Natural killer cell (primary cell): ENCODE data around the gene TRAPPC5. TPM values are rescaled to one million over a fixed set of nuclear protein-coding genes. Genes with fewer than 3 reads are reported as not detected.

ENCODE experiments used
- ATAC-seq, 3 donors: fragments of 150-1000 bp in 2 of 3; fragments of 200-7000 bp in 1 of 3; cut with Tn5 transposase; 1 replicate in 1 of 3; 2 replicates in 2 of 3; pipeline ENCODE4 v1.10.0; 2021; ENCODE audit warnings: mild to moderate bottlenecking in 2 of 3, moderate library complexity in 2 of 3
- DNase-seq, 2 donors: peaks; one replicate each; pipeline versions ENCODE4 v3.0.0 to v3.0.0-alpha.2; 2013 to 2021; ENCODE audit warnings: mixed read lengths in 1 of 2
- H3K27ac ChIP-seq: one replicate; pipeline ENCODE4 v1.5.1; 2013; ENCODE audit warnings: mild to moderate bottlenecking, low read length
- H3K27me3 ChIP-seq: one replicate; pipeline ENCODE4 v1.6.1; 2013; ENCODE audit warnings: low read length; ENCODE audit not compliant: control insufficient read depth, insufficient read depth
- H3K36me3 ChIP-seq: one replicate; pipeline ENCODE4 v1.6.1; 2013; ENCODE audit warnings: low read length; ENCODE audit not compliant: control insufficient read depth, insufficient read depth
- H3K4me1 ChIP-seq: one replicate; pipeline ENCODE4 v1.6.1; 2013; ENCODE audit warnings: low read length; ENCODE audit not compliant: control insufficient read depth, insufficient read depth
- H3K4me3 ChIP-seq: one replicate; pipeline ENCODE4 v1.5.1; 2013; ENCODE audit warnings: low read length
- H3K9me3 ChIP-seq: one replicate; pipeline ENCODE4 v1.6.1; 2013; ENCODE audit warnings: low read length; ENCODE audit not compliant: control insufficient read depth, insufficient read depth
- H3K27ac Mint-ChIP-seq, 2 donors: one replicate each; pipeline ENCODE4 v1.8.0; 2022; ENCODE audit warnings: mild to moderate bottlenecking in 2 of 2, mixed read lengths in 2 of 2, moderate library complexity in 1 of 2
- H3K27me3 Mint-ChIP-seq, 2 donors: one replicate each; pipeline ENCODE4 v1.8.0; 2022; ENCODE audit warnings: low read depth in 2 of 2, mixed read lengths in 2 of 2
- H3K36me3 Mint-ChIP-seq: one replicate; pipeline ENCODE4 v1.8.0; 2022; ENCODE audit warnings: mixed read lengths
- H3K4me1 Mint-ChIP-seq, 2 donors: one replicate each; pipeline ENCODE4 v1.8.0; 2022; ENCODE audit warnings: mixed read lengths in 2 of 2
- H3K4me3 Mint-ChIP-seq: one replicate; pipeline ENCODE4 v1.8.0; 2022; ENCODE audit warnings: mild to moderate bottlenecking, moderate library complexity, mixed read lengths
- H3K9me3 Mint-ChIP-seq, 2 donors: one replicate each; pipeline ENCODE4 v1.8.0; 2022; ENCODE audit warnings: mixed read lengths in 2 of 2
- CTCF ChIP-seq: fragments of 200-600 bp; IDR thresholded peaks from one replicate; pipeline ENCODE4 v1.8.0; 2022; ENCODE audit warnings: antibody characterized with exemption
- WGBS: methylation state at CpG from one replicate; pipeline ENCODE4 v1.1.7; 2013; ENCODE audit warnings: missing lambda C conversion rate; ENCODE audit not compliant: insufficient coverage; 5-methylcytosine and 5-hydroxymethylcytosine counted together
- intact Hi-C: fragments of 100-400 bp; cut with micrococcal nuclease; formaldehyde crosslinking; loops from one replicate; pipeline ENCODE4 v1.14.2; 2022
- total RNA-seq, 4 donors: library from RNA; stranded (reverse); fragments of 120-200 nt in 1 of 4; gene quantifications; one replicate each; pipeline versions ENCODE4 v1.2.3 to v1.2.4, GENCODE V29; 2013 to 2022

The TRAPPC5 gene
- total RNA-seq, 3 donors from 2014 or later (not counting 1 experiment from before 2014, with no cell fraction given): 53.8 to 58.8 (median 54.2) TPM

- peak in 1 of 2 donors; percentile 42 for DNase-seq
Observed at GRCh38 chr19:7670150-7670783, 10.4 kb upstream of the TRAPPC5 start.

GRCh38 chr19:7670790-7671189 lies 9.8 kb upstream of the TRAPPC5 start:
- peaks cover 8 to 14% of the 10 kb centered on the region in 2 donors for H3K4me1 Mint-ChIP-seq
- Histone ChIP-seq H3K27me3 (peaks cover 3% of the 10 kb centered on the region), H3K36me3 (no peaks in the 10 kb centered on the region), H3K4me3 (no peak overlapping the region), H3K9me3 (peaks cover 2% of the 10 kb centered on the region), H3K4me1 (peaks cover 24% of the 10 kb centered on the region), H3K27ac (no peak overlapping the region)
- peaks cover 16 to 20% of the 10 kb centered on the region in 2 donors for H3K27me3 Mint-ChIP-seq
- no peaks in the 10 kb centered on the region for H3K36me3 Mint-ChIP-seq
- no peak overlapping the region for H3K27ac Mint-ChIP-seq
- WGBS: 69% methylated on average over 7 of the region's 9 CpGs
- H3K9me3 Mint-ChIP-seq: no peaks in the 10 kb centered on the region
- H3K4me3 Mint-ChIP-seq: no peak overlapping the region
- DNase-seq: peak in 1 of 2 donors; percentile 24
- ATAC-seq: no peak
- intact Hi-C loops: loop anchor here (10.0 kb wide), 1 partner anchor 316 kb away; no protein-coding TSS in a partner anchor
- no peak for TF ChIP-seq CTCF

More at GRCh38 chr19:7670150-7670783, 10.4 kb upstream of the TRAPPC5 start:
- ATAC-seq: peak in 2 of 3 donors; percentile 42 to 61
- H3K4me1 ChIP-seq: peaks cover 24% of the 10 kb centered on the region
- Mint-ChIP-seq H3K27ac (no peak overlapping the region), H3K36me3 (no peaks in the 10 kb centered on the region), H3K9me3 (no peaks in the 10 kb centered on the region), H3K27me3 (peaks cover 14 to 20% of the 10 kb centered on the region in 2 donors), H3K4me3 (peak overlapping the region; percentile 52), H3K4me1 (peaks cover 8 to 14% of the 10 kb centered on the region in 2 donors)
- H3K9me3 ChIP-seq: peaks cover 2% of the 10 kb centered on the region
- TF ChIP-seq CTCF: no peak
- WGBS: 5% methylated on average over 42 of the region's 43 CpGs
- no peaks in the 10 kb centered on the region for H3K36me3 ChIP-seq
- H3K27me3 ChIP-seq: peaks cover 3% of the 10 kb centered on the region
- no peak overlapping the region for H3K4me3 ChIP-seq
- intact Hi-C loops: loop anchor here (10.0 kb wide), 1 partner anchor 315 kb away; no protein-coding TSS in a partner anchor
- no peak overlapping the region for H3K27ac ChIP-seq

GRCh38 chr19:7672522-7672921 lies 8.1 kb upstream of the TRAPPC5 start:
- no peaks in the 10 kb centered on the region for H3K36me3 Mint-ChIP-seq
- H3K9me3 Mint-ChIP-seq: no peaks in the 10 kb centered on the region
- DNase-seq (no peak), ATAC-seq (no peak)
- H3K4me1 Mint-ChIP-seq: peaks cover 8 to 22% of the 10 kb centered on the region in 2 donors
- intact Hi-C loops: loop anchor here (10.0 kb wide), 1 partner anchor 318 kb away; no protein-coding TSS in a partner anchor
- Histone ChIP-seq H3K4me3 (no peak overlapping the region), H3K27ac (no peak overlapping the region), H3K4me1 (peaks cover 37% of the 10 kb centered on the region), H3K9me3 (peaks cover 2% of the 10 kb centered on the region), H3K27me3 (peaks cover 3% of the 10 kb centered on the region), H3K36me3 (no peaks in the 10 kb centered on the region)
- TF ChIP-seq CTCF: no peak
- 71% methylated on average over 9 of the region's 9 CpGs for WGBS
- no peak overlapping the region for H3K27ac Mint-ChIP-seq
- peaks cover 23 to 24% of the 10 kb centered on the region in 2 donors for H3K27me3 Mint-ChIP-seq
- no peak overlapping the region for H3K4me3 Mint-ChIP-seq
